GM12874 (cell line): ENCODE measurements around the gene TBL1XR1.

ENCODE experiments used
- TF ChIP-seq, protein P1 (sequence below): IDR thresholded peaks from 2 replicates; pipeline ENCODE4 v1.5.1; 2011; ENCODE audit warnings: low read depth, mild to moderate bottlenecking, control low read depth, low read length, moderate library complexity; ENCODE audit not compliant: insufficient read depth

The TBL1XR1 gene

DNA sequence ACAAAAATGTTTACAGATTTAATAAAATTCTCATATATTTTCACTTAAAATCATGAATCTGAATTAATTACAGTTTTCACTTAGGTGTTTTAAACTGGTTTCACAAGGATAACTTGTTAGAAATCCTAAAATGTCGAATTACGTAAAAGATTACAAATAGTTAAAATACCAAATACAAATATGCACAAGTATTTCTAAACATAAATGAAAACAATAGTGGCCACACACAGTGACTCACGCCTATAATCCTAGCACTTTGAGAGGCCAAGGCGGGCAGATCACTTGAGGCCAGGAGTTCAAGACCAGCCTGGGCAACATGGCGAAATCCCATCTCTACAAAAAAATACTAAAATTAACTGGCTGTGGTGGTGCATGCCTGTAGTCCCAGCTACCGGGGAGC is 10.9 kb upstream of the TBL1XR1 start:
- TF ChIP-seq, protein P1, sequence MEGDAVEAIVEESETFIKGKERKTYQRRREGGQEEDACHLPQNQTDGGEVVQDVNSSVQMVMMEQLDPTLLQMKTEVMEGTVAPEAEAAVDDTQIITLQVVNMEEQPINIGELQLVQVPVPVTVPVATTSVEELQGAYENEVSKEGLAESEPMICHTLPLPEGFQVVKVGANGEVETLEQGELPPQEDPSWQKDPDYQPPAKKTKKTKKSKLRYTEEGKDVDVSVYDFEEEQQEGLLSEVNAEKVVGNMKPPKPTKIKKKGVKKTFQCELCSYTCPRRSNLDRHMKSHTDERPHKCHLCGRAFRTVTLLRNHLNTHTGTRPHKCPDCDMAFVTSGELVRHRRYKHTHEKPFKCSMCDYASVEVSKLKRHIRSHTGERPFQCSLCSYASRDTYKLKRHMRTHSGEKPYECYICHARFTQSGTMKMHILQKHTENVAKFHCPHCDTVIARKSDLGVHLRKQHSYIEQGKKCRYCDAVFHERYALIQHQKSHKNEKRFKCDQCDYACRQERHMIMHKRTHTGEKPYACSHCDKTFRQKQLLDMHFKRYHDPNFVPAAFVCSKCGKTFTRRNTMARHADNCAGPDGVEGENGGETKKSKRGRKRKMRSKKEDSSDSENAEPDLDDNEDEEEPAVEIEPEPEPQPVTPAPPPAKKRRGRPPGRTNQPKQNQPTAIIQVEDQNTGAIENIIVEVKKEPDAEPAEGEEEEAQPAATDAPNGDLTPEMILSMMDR: no peak

DNA sequence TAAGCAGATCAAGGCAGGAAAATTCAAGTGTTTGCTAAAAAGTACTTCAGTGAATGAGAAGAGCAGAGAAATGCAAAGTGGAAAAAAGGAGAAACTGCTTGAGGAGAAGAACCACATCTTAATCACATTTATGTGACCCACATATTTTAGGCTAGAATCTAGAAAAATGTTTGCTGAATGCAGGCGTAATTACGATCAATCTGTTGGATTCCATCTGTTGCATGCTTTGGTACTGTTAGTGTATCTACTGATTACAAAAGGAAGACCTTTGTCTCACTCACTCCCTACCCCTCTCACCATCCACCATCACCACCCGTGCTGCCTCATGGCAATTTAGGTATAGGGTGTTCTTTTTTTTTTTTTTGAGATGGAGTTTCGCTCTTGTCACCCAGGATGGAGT is 9.7 kb upstream of the TBL1XR1 start:
- TF ChIP-seq, protein P1: no peak

DNA sequence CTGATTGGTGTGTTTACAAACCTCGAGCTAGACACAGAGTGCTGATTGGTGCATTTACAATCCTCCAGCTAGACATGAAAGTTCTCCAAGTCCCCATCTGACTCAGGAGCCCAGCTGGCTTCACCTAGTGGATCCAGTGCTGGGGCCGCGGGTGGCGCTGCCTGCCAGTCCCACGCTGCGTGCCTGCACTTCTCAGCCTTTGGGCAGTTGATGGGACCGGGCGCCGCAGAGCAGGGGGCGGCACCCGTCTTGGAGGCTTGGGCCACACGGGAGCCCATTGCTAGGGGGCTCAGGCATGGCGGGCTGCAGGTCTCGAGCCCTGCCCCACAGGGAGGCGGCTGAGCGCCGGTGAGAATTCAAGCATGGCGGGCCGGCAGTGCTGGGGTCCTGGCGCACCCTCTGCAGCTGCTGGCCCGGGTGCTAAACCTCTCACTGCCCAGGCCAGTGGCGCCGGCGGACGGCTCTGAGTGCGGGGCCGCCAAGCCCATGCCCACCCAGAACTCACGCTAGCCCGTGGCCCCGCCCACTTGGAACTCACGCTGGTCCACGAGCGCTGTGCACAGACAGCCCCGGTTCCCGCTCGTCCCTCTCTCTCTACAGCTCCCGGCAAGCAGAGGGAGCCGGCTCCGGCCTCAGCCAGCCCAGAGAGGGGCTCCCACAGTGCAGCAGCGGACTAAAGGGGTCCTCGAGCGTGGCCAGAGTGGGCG is 6.6 kb upstream of the TBL1XR1 start:
- TF ChIP-seq, protein P1: no peak

DNA sequence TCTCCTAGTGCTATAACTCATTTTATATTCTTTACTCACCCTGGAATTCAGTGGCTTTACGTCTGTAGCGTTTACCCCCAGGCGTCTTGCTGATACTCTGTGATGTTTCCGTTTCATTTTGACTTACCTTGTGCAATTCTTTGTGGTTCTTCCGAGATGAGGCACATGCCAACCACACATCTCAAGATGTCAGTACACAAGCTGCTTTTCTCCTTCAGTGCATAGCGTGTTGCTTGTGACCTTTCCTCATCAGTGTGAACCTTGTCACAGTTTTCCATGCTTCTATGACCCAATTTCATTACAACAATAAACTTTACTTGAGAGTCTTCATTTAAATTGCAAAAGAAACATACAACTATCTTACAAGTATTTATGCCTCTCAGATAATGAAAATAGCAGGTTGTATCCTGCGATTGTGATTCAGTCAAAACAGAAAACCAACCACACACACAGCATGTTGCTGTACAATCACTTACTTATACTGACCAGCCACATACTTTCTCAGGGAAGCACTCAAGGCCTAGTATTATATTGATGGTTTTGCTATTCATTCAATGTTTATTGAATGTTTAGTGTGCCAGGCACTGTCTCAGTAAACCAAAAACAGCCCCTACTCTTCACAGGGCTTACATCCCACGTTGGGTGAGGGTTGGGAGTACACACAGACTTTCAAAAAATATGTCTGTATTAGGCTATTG is 4.6 kb upstream of the TBL1XR1 start:
- TF ChIP-seq, protein P1: no peak

DNA sequence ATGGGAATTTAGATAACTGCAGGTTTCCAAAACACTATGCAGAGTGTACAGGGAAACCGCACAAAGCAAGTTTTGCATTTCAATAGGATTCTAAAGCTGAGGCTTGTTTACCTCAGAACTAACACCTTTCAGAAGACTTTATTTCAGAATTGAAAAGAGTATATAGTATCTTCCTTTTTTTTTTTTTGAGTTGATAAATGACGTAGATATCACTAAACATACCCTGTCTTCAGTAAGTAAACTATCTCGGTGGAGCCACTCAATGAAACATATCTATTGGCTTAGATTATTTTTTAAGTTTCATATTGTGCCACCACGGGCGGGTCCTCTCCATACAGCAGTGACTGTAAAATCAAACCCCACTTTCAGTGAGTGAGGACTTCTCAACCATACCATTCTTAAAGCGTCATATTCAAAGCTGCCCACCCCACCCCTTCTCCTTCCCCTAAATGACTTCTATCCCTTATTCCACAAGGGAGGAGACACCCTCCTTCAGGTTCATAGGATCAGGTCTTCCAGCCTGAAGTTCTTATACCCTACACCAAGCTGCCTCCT is 2.0 kb upstream of the TBL1XR1 start:
- TF ChIP-seq, protein P1: no peak

DNA sequence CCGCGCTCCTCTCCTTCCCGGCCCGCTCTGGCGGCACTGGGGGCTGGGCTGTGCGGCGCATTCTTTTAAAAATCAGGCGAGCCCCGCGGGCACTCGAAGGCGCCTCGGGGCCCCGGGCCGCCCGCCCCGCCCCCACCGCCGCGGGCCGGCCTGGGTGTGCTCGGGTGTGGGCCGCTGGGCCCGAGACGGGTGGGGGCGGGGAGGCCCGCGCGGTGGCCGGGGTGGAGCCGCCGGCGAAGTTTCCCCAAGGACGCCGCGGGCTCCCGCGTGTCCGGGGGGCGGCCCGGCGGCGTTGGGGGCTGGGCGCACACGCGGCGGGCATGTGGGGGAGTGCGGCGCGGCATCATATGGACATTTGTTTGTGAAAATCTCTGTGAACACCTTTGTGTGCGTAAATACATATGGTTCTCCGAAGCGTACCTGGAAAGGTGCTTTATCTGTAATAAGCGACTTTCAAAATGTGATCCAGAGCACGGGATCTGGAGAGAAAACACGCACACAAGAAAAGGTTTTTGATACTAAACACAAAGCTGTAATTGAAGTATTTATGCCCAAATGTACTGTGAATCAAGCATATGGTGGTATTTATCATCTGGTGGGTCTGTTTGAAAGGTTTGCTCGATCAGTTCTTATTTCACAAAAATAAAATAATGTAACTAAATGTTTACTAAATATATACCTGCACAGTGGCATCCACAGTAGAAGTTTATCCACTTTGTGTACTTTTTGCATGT is 612 bp upstream of the TBL1XR1 start:
- TF ChIP-seq, protein P1: no peak

DNA sequence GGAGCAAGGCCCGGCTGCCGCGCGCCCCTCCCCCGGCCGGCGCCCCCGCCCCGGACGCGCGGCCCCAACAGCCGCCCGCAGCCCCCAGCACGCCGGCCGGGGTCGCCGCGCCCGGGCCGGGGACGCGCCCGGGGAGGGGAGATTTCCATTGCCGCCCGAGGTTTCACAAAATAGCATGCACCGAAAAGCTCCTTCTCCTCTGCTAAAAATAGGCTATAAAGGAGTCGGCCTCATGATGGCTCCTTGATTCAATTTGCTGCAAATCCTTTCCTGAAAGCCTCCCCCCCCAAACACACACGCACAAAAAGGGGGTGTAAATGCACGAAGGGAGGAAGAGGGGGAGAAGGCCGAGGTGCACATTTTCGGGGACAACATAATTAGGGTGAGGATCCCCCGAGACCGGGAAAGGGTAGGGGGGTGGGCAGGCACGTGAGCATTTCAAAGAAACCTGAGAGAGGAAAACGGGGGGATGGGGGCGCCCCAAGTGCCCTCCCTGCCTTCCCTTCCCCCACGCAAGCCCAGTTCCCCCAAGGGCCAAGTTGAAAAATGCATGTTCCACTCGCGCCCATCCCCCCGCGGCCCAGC is 734 bp downstream of the TBL1XR1 start:
- TF ChIP-seq, protein P1: no peak
